ENCODE results near the gene CDKAL1.

Gene CDKAL1

GRCh38 chr6:21263531-21264287 lies 729.5 kb downstream of the CDKAL1 start:
- no peak for TF ChIP-seq GATA2 (IDR thresholded peaks at IDR 0.05; ENCODE audit: low read depth, low read length)
- no peak for TF ChIP-seq GATA3 (IDR thresholded peaks at IDR 0.05; ENCODE audit: low read depth, low read length)

DNA sequence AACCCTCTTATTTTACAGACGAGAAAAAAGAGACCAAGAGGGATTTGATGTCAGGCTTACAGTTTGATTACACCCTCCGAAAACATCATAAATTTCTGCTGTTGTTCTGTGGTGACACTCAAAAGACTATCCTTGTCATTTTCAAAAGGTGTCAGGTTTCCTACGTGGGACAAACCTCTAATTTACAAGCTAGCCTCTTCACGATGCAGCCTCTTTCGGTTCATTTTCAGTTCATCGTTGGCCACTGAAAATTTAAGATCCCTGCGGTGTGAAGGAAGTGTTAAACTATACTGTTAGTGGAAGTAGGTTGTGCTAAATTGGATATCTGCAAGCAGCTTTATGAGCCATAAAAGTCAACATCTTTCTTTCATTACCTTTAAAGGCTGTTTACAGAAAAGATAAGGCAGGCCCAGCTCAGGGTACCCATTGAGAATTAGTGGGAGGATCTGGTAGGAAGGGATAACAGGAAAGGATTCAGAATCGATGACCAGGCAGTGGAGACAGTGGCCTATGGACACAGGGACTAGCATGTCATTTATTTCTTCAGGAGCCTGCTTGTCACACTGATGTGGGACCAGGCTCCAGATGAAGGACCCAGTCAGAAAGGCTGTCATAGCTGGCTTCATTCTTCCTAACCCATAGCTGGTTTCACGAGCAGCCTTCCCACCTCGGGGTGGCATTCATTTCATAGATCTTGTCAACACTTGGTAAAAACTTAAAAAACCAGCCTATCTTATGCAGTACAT lies 730.2 kb downstream of the CDKAL1 start:
- no peak for TF ChIP-seq GATA2 (IDR thresholded peaks at IDR 0.05; ENCODE audit: low read depth, low read length)
- TF ChIP-seq GATA3 (IDR thresholded peaks at IDR 0.05; ENCODE audit: low read depth, low read length): no peak

GRCh38 chr6:21265034-21265729 lies 730.9 kb downstream of the CDKAL1 start:
- TF ChIP-seq GATA2 (IDR thresholded peaks at IDR 0.05; ENCODE audit: low read depth, low read length) (no peak), GATA3 (IDR thresholded peaks at IDR 0.05; ENCODE audit: low read depth, low read length) (no peak)

- TF ChIP-seq GATA3 (IDR thresholded peaks at IDR 0.05; ENCODE audit: low read depth, low read length): no peak
- TF ChIP-seq GATA2 (IDR thresholded peaks at IDR 0.05; ENCODE audit: low read depth, low read length): no peak
Observed at GRCh38 chr6:21265730-21266044, 731.4 kb downstream of the CDKAL1 start.

DNA sequence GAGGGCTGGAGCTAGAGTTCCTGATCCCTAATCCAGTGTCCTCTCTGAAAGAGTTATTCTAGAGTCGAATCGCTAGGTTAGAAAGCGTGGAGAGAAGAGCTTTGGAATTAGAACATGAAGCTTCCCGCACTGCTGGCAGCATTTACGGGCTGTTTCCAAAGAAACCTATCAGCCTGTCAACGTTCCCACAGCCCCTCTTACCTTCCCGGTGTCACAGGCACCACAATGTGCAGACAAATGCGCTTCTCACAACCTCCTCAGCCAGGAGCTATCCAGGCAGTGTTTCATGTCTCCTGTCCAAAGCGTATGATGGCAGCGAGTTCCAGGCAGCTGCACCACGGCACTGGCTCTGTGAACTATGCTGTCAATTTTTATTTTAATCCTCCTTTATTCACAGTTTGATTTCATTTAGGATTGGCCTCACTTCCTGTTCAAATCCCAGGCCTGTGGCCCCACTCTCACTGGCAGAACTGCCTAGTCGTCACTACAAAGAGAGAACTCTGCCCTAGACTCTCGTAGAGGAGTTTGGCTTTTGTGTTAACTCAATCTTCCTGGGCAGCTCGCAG lies 736.5 kb downstream of the CDKAL1 start:
- TF ChIP-seq GATA2 (IDR thresholded peaks at IDR 0.05; ENCODE audit: low read depth, low read length) (no peak), GATA3 (IDR thresholded peaks at IDR 0.05; ENCODE audit: low read depth, low read length) (no peak)

- TF ChIP-seq GATA3 (IDR thresholded peaks at IDR 0.05; ENCODE audit: low read depth, low read length) (no peak), GATA2 (IDR thresholded peaks at IDR 0.05; ENCODE audit: low read depth, low read length) (no peak)
Observed at GRCh38 chr6:21271428-21272155, 737.3 kb downstream of the CDKAL1 start.

DNA sequence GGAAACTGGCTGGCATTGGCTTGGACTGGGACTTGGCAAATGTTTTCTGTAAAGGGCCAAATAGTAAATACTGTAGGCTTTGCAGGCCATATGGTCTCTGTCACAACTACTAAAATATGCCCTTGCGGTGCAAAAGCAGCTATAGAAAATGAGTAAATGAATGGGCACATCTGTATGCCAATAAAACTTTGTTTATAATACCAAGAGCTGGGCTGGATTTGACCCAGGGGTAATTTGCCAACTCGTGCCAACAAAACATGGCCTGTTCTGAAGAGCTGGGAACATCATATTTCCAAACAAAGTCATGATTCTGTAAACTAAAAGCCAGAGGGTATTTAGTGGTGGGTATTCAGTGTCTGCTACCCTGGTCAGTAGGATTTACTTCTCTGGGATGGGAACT lies 739.2 kb downstream of the CDKAL1 start:
- TF ChIP-seq GATA3 (IDR thresholded peaks at IDR 0.05; ENCODE audit: low read depth, low read length) (no peak), GATA2 (IDR thresholded peaks at IDR 0.05; ENCODE audit: low read depth, low read length) (no peak)

DNA sequence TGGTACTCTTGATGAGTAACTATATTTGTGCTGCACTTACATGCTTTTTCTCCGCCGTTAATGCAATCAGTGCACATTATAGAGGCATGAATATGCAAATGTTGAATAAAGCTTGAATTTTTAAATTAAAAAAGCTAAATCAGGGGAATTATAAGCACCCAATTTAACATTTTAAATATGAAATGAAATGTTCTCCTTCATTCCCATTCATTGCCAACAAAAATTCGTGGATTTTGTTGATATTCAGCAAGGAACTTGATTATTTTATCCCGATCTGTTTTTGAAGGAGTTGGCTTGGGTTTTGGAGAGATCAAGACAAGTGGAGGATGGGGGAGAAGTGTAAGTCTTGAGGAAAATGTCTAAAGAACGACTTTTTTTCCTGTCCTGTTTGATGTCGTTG lies 740.6 kb downstream of the CDKAL1 start:
- no peak for TF ChIP-seq GATA2 (IDR thresholded peaks at IDR 0.05; ENCODE audit: low read depth, low read length)
- TF ChIP-seq GATA3 (IDR thresholded peaks at IDR 0.05; ENCODE audit: low read depth, low read length): no peak

GRCh38 chr6:21277601-21278374 lies 743.5 kb downstream of the CDKAL1 start:
- TF ChIP-seq GATA2 (IDR thresholded peaks at IDR 0.05; ENCODE audit: low read depth, low read length) (no peak), GATA3 (IDR thresholded peaks at IDR 0.05; ENCODE audit: low read depth, low read length) (no peak)

DNA sequence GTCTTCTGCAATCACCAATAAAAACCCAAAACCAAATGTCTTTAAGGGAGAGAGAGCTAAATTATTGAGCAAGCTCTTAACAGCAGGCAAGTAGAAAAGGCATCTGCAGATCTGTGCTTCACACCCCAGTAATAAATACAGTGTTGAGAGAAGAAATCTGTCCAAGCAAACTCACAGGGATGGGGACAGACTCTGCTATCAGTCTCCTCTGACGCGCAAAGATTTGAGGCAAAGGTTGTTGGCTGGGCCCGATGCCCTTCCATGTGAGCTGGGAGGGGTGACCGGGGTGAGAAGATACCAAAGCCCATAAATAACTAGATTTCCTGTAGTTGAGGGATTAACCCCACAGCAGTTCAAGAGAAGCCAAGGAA lies 744.1 kb downstream of the CDKAL1 start:
- TF ChIP-seq GATA2 (IDR thresholded peaks at IDR 0.05; ENCODE audit: low read depth, low read length): no peak
- no peak for TF ChIP-seq GATA3 (IDR thresholded peaks at IDR 0.05; ENCODE audit: low read depth, low read length)

DNA sequence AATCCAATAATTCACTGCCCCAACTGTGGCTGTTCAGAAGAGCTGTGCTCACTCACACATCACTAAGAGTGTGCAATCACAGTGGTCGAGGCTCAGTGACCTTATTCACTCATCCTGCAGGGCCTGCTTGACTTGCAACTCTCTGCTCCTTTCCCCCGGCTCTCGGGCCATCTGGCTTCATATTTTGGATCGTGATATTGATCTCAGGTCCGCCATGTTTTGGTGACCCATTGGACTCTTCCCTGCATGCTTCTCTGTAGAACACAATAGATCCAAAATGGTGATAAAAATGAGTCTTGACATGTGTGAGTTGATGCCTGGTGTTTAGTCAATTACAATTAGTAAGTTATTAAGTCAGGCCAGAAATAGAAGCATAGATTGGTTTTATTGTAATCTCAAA lies 745.4 kb downstream of the CDKAL1 start:
- TF ChIP-seq GATA2 (IDR thresholded peaks at IDR 0.05; ENCODE audit: low read depth, low read length) (no peak), GATA3 (IDR thresholded peaks at IDR 0.05; ENCODE audit: low read depth, low read length) (no peak)

DNA sequence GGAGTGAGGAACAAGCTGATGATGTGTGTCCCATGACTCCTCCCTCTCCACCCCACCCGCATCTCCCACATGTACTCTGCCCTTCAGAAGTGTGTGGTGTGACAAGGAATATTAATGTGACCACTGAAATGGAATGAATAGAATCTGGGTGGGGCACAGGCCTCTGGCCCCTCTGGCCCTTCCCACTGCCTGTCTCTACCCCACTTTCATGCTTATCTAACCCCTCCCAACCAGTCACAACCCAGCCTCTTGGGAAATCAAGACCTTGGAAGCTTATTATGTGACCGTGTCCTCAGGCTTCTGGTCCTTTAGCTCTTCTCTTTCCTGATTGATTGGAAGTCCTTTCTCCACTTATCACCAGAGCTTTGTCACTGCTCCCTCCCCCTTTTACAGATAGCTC lies 747.1 kb downstream of the CDKAL1 start:
- TF ChIP-seq GATA3 (IDR thresholded peaks at IDR 0.05; ENCODE audit: low read depth, low read length): no peak
- TF ChIP-seq GATA2 (IDR thresholded peaks at IDR 0.05; ENCODE audit: low read depth, low read length): no peak

All from SH-SY5Y (cell line).